Heart left ventricle (tissue), 16 donors: ENCODE results near the gene TSNAX. TPM values are rescaled to one million over a fixed set of nuclear protein-coding genes. Genes with fewer than 3 reads are reported as not detected.

Experiments
- ATAC-seq, 4 donors: fragments of 200-7000 bp; cut with Tn5 transposase; one replicate each; pipeline ENCODE4 v1.9.1; 2020 to 2022; ENCODE audit warnings: moderate library complexity in 4 of 4, mild to moderate bottlenecking in 3 of 4, moderate number of reproducible peaks in 1 of 4
- DNase-seq, 5 donors: peaks; one replicate each; pipeline ENCODE4 v3.0.0-alpha.2; 2020
- H3K27ac ChIP-seq, 12 donors: fragments of 200-600 bp; sonication (generic) in 4 of 12; one replicate each; pipeline versions ENCODE4 v1.5.0 to v1.8.0; 2016 to 2022; ENCODE audit warnings: mild to moderate bottlenecking in 2 of 12
- H3K27me3 ChIP-seq, 9 donors: fragments of 200-600 bp; sonication (generic) in 2 of 9; one replicate each; pipeline versions ENCODE4 v1.5.1 to v1.8.0; 2016 to 2022; ENCODE audit warnings: mild to moderate bottlenecking in 3 of 9
- H3K36me3 ChIP-seq, 9 donors: fragments of 200-600 bp; sonication (generic) in 2 of 9; one replicate each; pipeline versions ENCODE4 v1.5.0 to v1.8.0; 2018 to 2022; ENCODE audit warnings: mild to moderate bottlenecking in 2 of 9
- H3K4me1 ChIP-seq, 12 donors: fragments of 200-600 bp; sonication (generic) in 4 of 12; one replicate each; pipeline versions ENCODE4 v1.5.0 to v1.8.0; 2016 to 2022; ENCODE audit warnings: mild to moderate bottlenecking in 3 of 12
- H3K4me3 ChIP-seq, 12 donors: fragments of 200-600 bp; sonication (generic) in 4 of 12; one replicate each; pipeline versions ENCODE4 v1.5.0 to v1.8.0; 2017 to 2022; ENCODE audit warnings: mild to moderate bottlenecking in 9 of 12, moderate library complexity in 4 of 12
- H3K9me3 ChIP-seq, 12 donors: fragments of 200-600 bp; sonication (generic) in 4 of 12; one replicate each; pipeline versions ENCODE4 v1.5.0 to v1.8.0; 2016 to 2022; ENCODE audit warnings: mild to moderate bottlenecking in 1 of 12
- CTCF ChIP-seq, 12 donors: fragments of 200-600 bp; sonication (generic) in 4 of 12; IDR thresholded peaks; one replicate each; pipeline versions ENCODE4 v1.5.0 to v1.8.0; 2018 to 2022; ENCODE audit warnings: antibody characterized with exemption in 12 of 12, mild to moderate bottlenecking in 5 of 12
- POLR2A ChIP-seq, 2 donors: fragments of 450-650 bp; IDR thresholded peaks; one replicate each; pipeline ENCODE4 v1.6.1; 2017; ENCODE audit warnings: antibody characterized with exemption in 2 of 2, mild to moderate bottlenecking in 2 of 2, moderate library complexity in 2 of 2
- WGBS, 4 donors: extraction: QIAGEN DNeasy Blood & Tissue Kit in 2 of 4; methylation state at CpG; one replicate each; pipeline versions ENCODE4 v1.1.5 to v1.1.7; 2013 to 2018; 5-methylcytosine and 5-hydroxymethylcytosine counted together
- intact Hi-C, 10 donors: fragments of 100-400 bp; cut with DNase I; formaldehyde crosslinking; loops; one replicate each; pipeline versions ENCODE4 v1.11.1 to v1.14.2; 2022
- polyA plus RNA-seq, 2 donors: library from polyadenylated mRNA; stranded (reverse); fragments of 200-250 nt; gene quantifications; one replicate each; pipeline ENCODE4 v1.2.3, GENCODE V29; 2013
- total RNA-seq, 9 donors: library from RNA; depleted of rRNA in 2 of 9; stranded (reverse); fragments of >200 nt in 2 of 9; fragmentation: NEBNext Ultra II Directional in 3 of 9; extraction: Animal tissue kit (Norgen Biotek cat#: 25700) in 3 of 9; gene quantifications; one replicate each; pipeline versions ENCODE4 v1.1.0 to v1.2.4, GENCODE V29; 2016 to 2023
- donor health status: ischemic (EF 13 %, LVEDD 7.1; RV severe dilation, severe dysfunction).
- donor health status: healthy with polysubstance abuse.
- donor health status: DM: no; HTN: yes; CAD: no.
- donor health status: DM: no; HTN: no; CAD: no.
- donor health status: ischemic (EF 25% LVEDD 6.9; RV normal size, moderate dysfunction).
- donor health status: ischemic (EF 25% LVEDD 5.7; RV mildly dilated, moderate dysfunction).
- donor health status: healthy.
- donor health status: DM: yes; HTN: yes; CAD: no.
- donor health status: ischemic (EF 35%, LVEDD 5.7; RV mildly dilated, moderate dysfunction).
- donor health status: nonischemic (EF 11% LVEDD 7.7; RV severe dilation, severe dysfunction).
- donor health status: DM: yes; HTN: yes; CAD: no.
- donor health status: PGD.
- donor health status: ischemic (EF 29% LVEDD 5.4; RV normal size, mild dysfunction).
- donor health status: nonischemic (EF 23%, LVEDD 6.1; RV moderate dilation, normal function).

The TSNAX gene
- total and polyA plus RNA-seq, 11 donors = 9.7 to 43.5 (median 31.7) TPM

- intact Hi-C loops = loop anchor here in 7 of 10 donors (5.0 to 10.0 kb wide), 4 partner anchors 180 to 357 kb away; partner anchors contain the start of genes GNPAT (in 3 of the 7) and EGLN1 (in 2 of the 7)
- no peak overlapping the region for H3K4me3 ChIP-seq
- H3K4me1 ChIP-seq = peaks cover 0 to 41% (median 23%) of the 10 kb centered on the region in 12 donors
- TF ChIP-seq CTCF (IDR thresholded peaks at IDR 0.05) (no peak), POLR2A (IDR thresholded peaks at IDR 0.05) (no peak)
- no peaks in the 10 kb centered on the region for H3K36me3 ChIP-seq
- peak overlapping the region in 11 of 12 donors; percentile 3 to 69 (median 62) for H3K27ac ChIP-seq
- peak in 2 of 5 donors; percentile 35 to 38 for DNase-seq
- 37 to 51% (median 47%) methylated on average over 5 of the region's 5 CpGs for WGBS, 4 donors
- H3K9me3 ChIP-seq = no peaks in the 10 kb centered on the region
- peak; percentile 43 to 81 (median 66) for ATAC-seq
- no peaks in the 10 kb centered on the region for H3K27me3 ChIP-seq
Measured at GRCh38 chr1:231601824-231602672, 73.6 kb downstream of the TSNAX start.

GRCh38 chr1:231602673-231602984 lies 74.2 kb downstream of the TSNAX start:
- DNase-seq = no peak
- H3K27me3 ChIP-seq = no peaks in the 10 kb centered on the region
- TF ChIP-seq CTCF (IDR thresholded peaks at IDR 0.05) (no peak), POLR2A (IDR thresholded peaks at IDR 0.05) (no peak)
- H3K36me3 ChIP-seq = no peaks in the 10 kb centered on the region
- WGBS, 4 donors = 79 to 91% (median 89%) methylated on average over 4 of the region's 4 CpGs
- no peak overlapping the region for H3K4me3 ChIP-seq
- intact Hi-C loops = loop anchor here in 7 of 10 donors (5.0 to 10.0 kb wide), 4 partner anchors 180 to 358 kb away; partner anchors contain the start of genes GNPAT (in 3 of the 7) and EGLN1 (in 2 of the 7)
- H3K4me1 ChIP-seq = peaks cover 0 to 42% (median 23%) of the 10 kb centered on the region in 12 donors
- ATAC-seq = no peak
- H3K9me3 ChIP-seq = no peaks in the 10 kb centered on the region
- peak overlapping the region in 6 of 12 donors; percentile 27 to 69 (median 62) for H3K27ac ChIP-seq

- WGBS, 4 donors = 28 to 36% (median 30%) methylated on average over 8 of the region's 8 CpGs
- DNase-seq (no peak), ATAC-seq (peak in 3 of 4 donors; percentile 46 to 67 (median 56))
- no peaks in the 10 kb centered on the region for H3K27me3 ChIP-seq
- H3K9me3 ChIP-seq = peaks cover 0 to 3% (median 0%) of the 10 kb centered on the region in 12 donors
- TF ChIP-seq POLR2A (IDR thresholded peaks at IDR 0.05) = no peak
- peak; percentile 66 to 88 (median 78) for TF ChIP-seq CTCF (IDR thresholded peaks at IDR 0.05)
- intact Hi-C loops = loop anchor here in 7 of 10 donors (5.0 to 10.0 kb wide), 4 partner anchors 181 to 359 kb away; partner anchors contain the start of genes GNPAT (in 3 of the 7) and EGLN1 (in 2 of the 7)
- H3K27ac ChIP-seq = peak overlapping the region in 7 of 12 donors; percentile 30 to 67 (median 40)
- H3K36me3 ChIP-seq = no peaks in the 10 kb centered on the region
- peaks cover 0 to 44% (median 23%) of the 10 kb centered on the region in 12 donors for H3K4me1 ChIP-seq
- H3K4me3 ChIP-seq = peak overlapping the region in 10 of 12 donors; percentile 37 to 61 (median 52)
Measured at GRCh38 chr1:231603598-231604275, 75.3 kb downstream of the TSNAX start.
